Measurements from ENCODE around the gene TAF4.

TAF4 gene

GRCh38 chr20:62031462-62032092 lies 34.1 kb downstream of the TAF4 start:
- no peak for ATAC-seq
- TF ChIP-seq ESRRG (CRISPR knock-in tag; IDR thresholded peaks at IDR 0.05), result no peak
- no peak for TF ChIP-seq PPARA (CRISPR knock-in tag; IDR thresholded peaks at IDR 0.05; ENCODE audit: borderline replicate concordance)
- no peak for TF ChIP-seq CSDC2 (CRISPR knock-in tag; IDR thresholded peaks at IDR 0.05)
- TF ChIP-seq GLIS3 (CRISPR knock-in tag; IDR thresholded peaks at IDR 0.05), result no peak
- TF ChIP-seq RARB (CRISPR knock-in tag; IDR thresholded peaks at IDR 0.05), result no peak
- TF ChIP-seq ZNF565 (CRISPR knock-in tag; conservative IDR thresholded peaks at IDR 0.05; ENCODE audit: low read depth), result no peak
- TF ChIP-seq SNAI2 (CRISPR knock-in tag; IDR thresholded peaks at IDR 0.05), result no peak
- no peak for TF ChIP-seq ZNF8 (CRISPR knock-in tag; IDR thresholded peaks at IDR 0.05)

- no peak for TF ChIP-seq ZFP30 (CRISPR knock-in tag; IDR thresholded peaks at IDR 0.05)
- TF ChIP-seq POU6F1 (CRISPR knock-in tag; IDR thresholded peaks at IDR 0.05; ENCODE audit: borderline replicate concordance, low read depth), result no peak
- no peak for TF ChIP-seq ESRRG (CRISPR knock-in tag; IDR thresholded peaks at IDR 0.05)
- TF ChIP-seq GLIS3 (CRISPR knock-in tag; IDR thresholded peaks at IDR 0.05), result no peak
- no peak for TF ChIP-seq ZNF565 (CRISPR knock-in tag; conservative IDR thresholded peaks at IDR 0.05; ENCODE audit: low read depth)
- TF ChIP-seq ZNF8 (CRISPR knock-in tag; IDR thresholded peaks at IDR 0.05), result no peak
- TF ChIP-seq ARNTL (CRISPR knock-in tag; IDR thresholded peaks at IDR 0.05; ENCODE audit: borderline replicate concordance, low read depth), result no peak
- TF ChIP-seq BACH2 (CRISPR knock-in tag; IDR thresholded peaks at IDR 0.05; ENCODE audit: borderline replicate concordance), result no peak
- no peak for TF ChIP-seq SNAI2 (CRISPR knock-in tag; IDR thresholded peaks at IDR 0.05)
- no peak for TF ChIP-seq PATZ1 (CRISPR knock-in tag; IDR thresholded peaks at IDR 0.05; ENCODE audit: borderline replicate concordance)
- TF ChIP-seq CREB5 (CRISPR knock-in tag; IDR thresholded peaks at IDR 0.05; ENCODE audit: low read depth), result no peak
- ATAC-seq, result no peak
Observed at GRCh38 chr20:62030834-62031434, 34.7 kb downstream of the TAF4 start.

- TF ChIP-seq CSDC2 (CRISPR knock-in tag; IDR thresholded peaks at IDR 0.05) (no peak), CREB5 (CRISPR knock-in tag; IDR thresholded peaks at IDR 0.05; ENCODE audit: low read depth) (no peak), POU6F1 (CRISPR knock-in tag; IDR thresholded peaks at IDR 0.05; ENCODE audit: borderline replicate concordance, low read depth) (no peak), ESRRG (CRISPR knock-in tag; IDR thresholded peaks at IDR 0.05) (no peak)
- ATAC-seq, result no peak
Observed at GRCh38 chr20:62030357-62030756, 35.3 kb downstream of the TAF4 start.

GRCh38 chr20:62029949-62030348 lies 35.7 kb downstream of the TAF4 start:
- TF ChIP-seq ISL1 (CRISPR knock-in tag; IDR thresholded peaks at IDR 0.05), result no peak
- no peak for ATAC-seq

- no peak for ATAC-seq
- TF ChIP-seq BACH2 (CRISPR knock-in tag; IDR thresholded peaks at IDR 0.05; ENCODE audit: borderline replicate concordance) (no peak), PPARA (CRISPR knock-in tag; IDR thresholded peaks at IDR 0.05; ENCODE audit: borderline replicate concordance) (no peak), ARNTL (CRISPR knock-in tag; IDR thresholded peaks at IDR 0.05; ENCODE audit: borderline replicate concordance, low read depth) (no peak), ESRRG (CRISPR knock-in tag; IDR thresholded peaks at IDR 0.05) (no peak)
Observed at GRCh38 chr20:62029296-62029695, 36.4 kb downstream of the TAF4 start.
